ENCODE data around the gene SWI5. TPM values are rescaled to one million over a fixed set of nuclear protein-coding genes. Genes with fewer than 3 reads are reported as not detected.

The SWI5 gene
- total RNA-seq, 4 donors from 2014 or later, result 15.2 to 28.2 (median 17.5) TPM

GRCh38 chr9:128251732-128252100, 24.4 kb upstream of the SWI5 start:
- H3K27ac ChIP-seq, result no peak overlapping the region

GRCh38 chr9:128252317-128253139, 23.5 kb upstream of the SWI5 start:
- Histone ChIP-seq H3K27me3 (no peaks in the 10 kb centered on the region), H3K9me3 (no peaks in the 10 kb centered on the region), H3K4me3 (peak overlapping the region in 1 of 4 donors; percentile 11), H3K4me1 (peaks cover 11 to 47% (median 12%) of the 10 kb centered on the region in 3 donors), H3K36me3 (peaks cover 3 to 22% (median 7%) of the 10 kb centered on the region in 3 donors), H3K27ac (no peak overlapping the region)
- no peak for DNase-seq
- intact Hi-C loops (cut with DNase I), result no loop called here
- TF ChIP-seq POLR2A (IDR thresholded peaks at IDR 0.05) (no peak), CTCF (IDR thresholded peaks at IDR 0.05) (no peak)
- 71 to 88% methylated on average over 14 to 18 of the region's 25 CpGs for WGBS, 2 donors

More at GRCh38 chr9:128251732-128252100, 24.4 kb upstream of the SWI5 start:
- DNase-seq, result no peak
- peak overlapping the region in 1 of 4 donors; percentile 61 for H3K4me3 ChIP-seq
- WGBS, 2 donors, result 71 to 91% methylated on average over 2 to 3 of the region's 3 CpGs
- no peaks in the 10 kb centered on the region for H3K9me3 ChIP-seq
- peaks cover 11 to 47% (median 12%) of the 10 kb centered on the region in 3 donors for H3K4me1 ChIP-seq
- TF ChIP-seq POLR2A (IDR thresholded peaks at IDR 0.05), result no peak
- no peaks in the 10 kb centered on the region for H3K27me3 ChIP-seq
- H3K36me3 ChIP-seq, result peaks cover 0 to 14% (median 0%) of the 10 kb centered on the region in 3 donors
- intact Hi-C loops (cut with DNase I), result no loop called here

- no peak for DNase-seq
- H3K36me3 ChIP-seq, result peaks cover 12 to 30% (median 15%) of the 10 kb centered on the region in 3 donors
- 72 to 86% methylated on average over 5 to 13 of the region's 31 CpGs for WGBS, 2 donors
- H3K9me3 ChIP-seq, result no peaks in the 10 kb centered on the region
- peaks cover 11 to 47% (median 12%) of the 10 kb centered on the region in 3 donors for H3K4me1 ChIP-seq
- TF ChIP-seq CTCF (IDR thresholded peaks at IDR 0.05), result peak in 1 of 6 experiments; percentile 12
- no peak for TF ChIP-seq POLR2A (IDR thresholded peaks at IDR 0.05)
- peak overlapping the region in 1 of 4 donors; percentile 11 for H3K4me3 ChIP-seq
- peak overlapping the region in 1 of 4 donors; percentile 26 for H3K27ac ChIP-seq
- intact Hi-C loops (cut with DNase I), result no loop called here
- H3K27me3 ChIP-seq, result no peaks in the 10 kb centered on the region
Measured at GRCh38 chr9:128253140-128253990, 22.7 kb upstream of the SWI5 start.

GRCh38 chr9:128253991-128254346, 22.1 kb upstream of the SWI5 start:
- H3K27ac ChIP-seq, result peak overlapping the region in 1 of 4 donors; percentile 26
- peaks cover 11 to 47% (median 12%) of the 10 kb centered on the region in 3 donors for H3K4me1 ChIP-seq
- TF ChIP-seq CTCF (IDR thresholded peaks at IDR 0.05) (no peak), POLR2A (IDR thresholded peaks at IDR 0.05) (no peak)
- intact Hi-C loops (cut with DNase I), result no loop called here
- no peaks in the 10 kb centered on the region for H3K27me3 ChIP-seq
- no peaks in the 10 kb centered on the region for H3K9me3 ChIP-seq
- H3K4me3 ChIP-seq, result no peak overlapping the region
- peaks cover 18 to 36% (median 21%) of the 10 kb centered on the region in 3 donors for H3K36me3 ChIP-seq
- DNase-seq, result no peak
- WGBS, 2 donors, result 73 to 100% methylated on average over 1 to 4 of the region's 7 CpGs

- Histone ChIP-seq H3K9me3 (no peaks in the 10 kb centered on the region), H3K36me3 (peaks cover 22 to 40% (median 25%) of the 10 kb centered on the region in 3 donors), H3K4me1 (peaks cover 11 to 47% (median 12%) of the 10 kb centered on the region in 3 donors), H3K4me3 (no peak overlapping the region), H3K27ac (no peak overlapping the region), H3K27me3 (no peaks in the 10 kb centered on the region)
- intact Hi-C loops (cut with DNase I), result no loop called here
- WGBS, 2 donors, result 89 to 90% methylated on average over 17 to 18 of the region's 20 CpGs
- no peak for TF ChIP-seq POLR2A (IDR thresholded peaks at IDR 0.05)
- TF ChIP-seq CTCF (IDR thresholded peaks at IDR 0.05), result no peak
- no peak for DNase-seq
Measured at GRCh38 chr9:128254362-128254761, 21.7 kb upstream of the SWI5 start.
